ENCODE measurements around the gene WWC2. TPM values are rescaled to one million over a fixed set of nuclear protein-coding genes. Genes with fewer than 3 reads are reported as not detected.

Gene WWC2
- total RNA-seq, 1 donor: 4.3 TPM

DNA sequence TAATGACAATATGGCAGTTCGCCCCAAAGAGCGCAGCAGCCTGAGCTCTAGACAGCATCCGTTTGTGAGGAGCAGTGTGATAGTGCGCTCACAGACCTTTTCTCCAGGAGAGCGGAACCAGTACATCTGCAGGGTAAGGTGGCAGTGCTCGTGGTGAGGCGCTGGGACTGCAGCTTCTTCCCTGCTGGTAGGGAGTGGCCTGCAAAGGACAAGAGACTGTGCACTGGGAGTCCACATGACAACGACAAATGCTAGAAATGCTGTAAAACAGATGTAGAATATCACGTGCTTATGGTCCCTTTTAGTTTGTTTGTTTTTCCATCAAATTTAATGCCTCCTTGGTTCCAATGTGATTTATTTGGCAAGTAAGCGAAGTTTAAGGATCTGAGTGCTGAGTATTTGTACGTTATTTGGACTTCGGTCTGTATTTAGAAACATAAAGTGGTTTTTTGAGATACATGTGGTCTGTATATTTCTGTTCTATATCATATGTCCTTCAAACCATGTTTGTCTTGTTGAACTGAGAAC lies 185.3 kb downstream of the WWC2 start:
- no peaks in the 10 kb centered on the region for H3K27me3 ChIP-seq (ENCODE audit: insufficient read depth, low read length)
- no peaks in the 10 kb centered on the region for H3K4me1 ChIP-seq (ENCODE audit: insufficient read depth, low read length)
- no peak overlapping the region for H3K4me3 ChIP-seq (ENCODE audit: low read length)
- H3K9me3 ChIP-seq (ENCODE audit: low read depth, low read length): no peaks in the 10 kb centered on the region

- Histone ChIP-seq H3K4me3 (ENCODE audit: low read length) (no peak overlapping the region), H3K4me1 (ENCODE audit: insufficient read depth, low read length) (no peaks in the 10 kb centered on the region), H3K9me3 (ENCODE audit: low read depth, low read length) (no peaks in the 10 kb centered on the region), H3K27me3 (ENCODE audit: insufficient read depth, low read length) (no peaks in the 10 kb centered on the region)
Measured at GRCh38 chr4:183284965-183285364, 185.9 kb downstream of the WWC2 start.

- no peaks in the 10 kb centered on the region for H3K27me3 ChIP-seq (ENCODE audit: insufficient read depth, low read length)
- no peaks in the 10 kb centered on the region for H3K9me3 ChIP-seq (ENCODE audit: low read depth, low read length)
- no peaks in the 10 kb centered on the region for H3K4me1 ChIP-seq (ENCODE audit: insufficient read depth, low read length)
- H3K4me3 ChIP-seq (ENCODE audit: low read length): no peak overlapping the region
Measured at GRCh38 chr4:183285886-183286285, 186.8 kb downstream of the WWC2 start.

- no peaks in the 10 kb centered on the region for H3K9me3 ChIP-seq (ENCODE audit: low read depth, low read length)
- no peaks in the 10 kb centered on the region for H3K4me1 ChIP-seq (ENCODE audit: insufficient read depth, low read length)
- H3K4me3 ChIP-seq (ENCODE audit: low read length): no peak overlapping the region
- H3K27me3 ChIP-seq (ENCODE audit: insufficient read depth, low read length): no peaks in the 10 kb centered on the region
Measured at GRCh38 chr4:183286590-183287308, 187.7 kb downstream of the WWC2 start.

DNA sequence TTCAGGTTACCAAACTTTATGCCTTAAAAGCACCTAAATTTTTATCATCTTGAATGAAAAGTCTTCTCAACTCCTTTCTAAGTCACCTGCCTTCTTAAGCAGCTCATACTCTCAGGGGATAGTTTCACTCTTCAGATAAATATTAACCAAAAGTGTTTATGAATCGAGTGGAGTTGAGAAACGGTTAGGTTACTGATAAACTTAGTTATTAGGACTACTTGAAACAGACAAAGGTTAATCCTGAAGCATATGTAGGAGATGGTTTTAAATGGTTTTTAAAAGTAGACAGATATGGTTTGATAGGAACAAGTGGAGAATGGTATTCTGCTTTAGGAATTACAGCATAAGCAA lies 188.2 kb downstream of the WWC2 start:
- H3K4me3 ChIP-seq (ENCODE audit: low read length): no peak overlapping the region
- no peaks in the 10 kb centered on the region for H3K27me3 ChIP-seq (ENCODE audit: insufficient read depth, low read length)
- no peaks in the 10 kb centered on the region for H3K4me1 ChIP-seq (ENCODE audit: insufficient read depth, low read length)
- H3K9me3 ChIP-seq (ENCODE audit: low read depth, low read length): no peaks in the 10 kb centered on the region

DNA sequence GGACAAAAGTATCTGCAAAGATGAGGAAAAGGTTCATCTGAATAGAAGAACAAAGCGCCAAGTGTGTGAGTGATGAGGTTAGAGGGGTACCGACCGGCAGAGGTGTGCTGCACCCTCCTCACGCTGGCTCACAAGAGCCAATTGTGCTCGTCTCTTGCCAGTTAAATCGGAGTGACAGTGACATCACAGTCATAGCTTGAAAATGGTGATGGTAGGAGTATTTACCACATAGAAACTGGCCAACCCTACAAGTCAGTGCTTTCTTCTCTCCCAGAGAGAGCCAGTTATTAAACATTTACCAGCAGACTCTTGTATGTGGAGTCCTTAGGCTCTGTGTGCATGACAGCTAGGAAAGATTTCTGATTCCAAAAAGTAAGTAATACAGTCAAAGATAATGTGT lies 188.6 kb downstream of the WWC2 start:
- Histone ChIP-seq H3K4me1 (ENCODE audit: insufficient read depth, low read length) (no peaks in the 10 kb centered on the region), H3K27me3 (ENCODE audit: insufficient read depth, low read length) (no peaks in the 10 kb centered on the region), H3K4me3 (ENCODE audit: low read length) (no peak overlapping the region), H3K9me3 (ENCODE audit: low read depth, low read length) (no peaks in the 10 kb centered on the region)

DNA sequence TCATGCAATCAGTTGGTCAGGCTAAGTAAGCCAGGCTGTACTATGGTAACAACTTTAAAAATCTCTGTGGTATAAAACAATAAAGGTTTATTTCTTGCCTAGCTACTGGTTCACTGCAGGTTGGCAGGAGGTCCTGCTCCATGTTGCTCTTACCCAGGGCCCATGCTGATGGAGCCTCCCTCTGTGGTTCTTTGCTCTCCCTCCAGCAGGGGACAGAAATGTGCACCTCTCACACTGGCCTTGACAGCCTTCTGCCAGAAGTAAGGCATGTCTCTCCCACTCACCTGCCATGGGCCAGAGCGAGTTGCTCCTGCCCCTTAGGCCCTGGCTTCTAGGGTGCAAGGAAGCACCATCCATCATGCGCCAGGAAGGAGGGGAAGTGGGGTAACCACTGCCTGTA lies 189.9 kb downstream of the WWC2 start:
- H3K4me1 ChIP-seq (ENCODE audit: insufficient read depth, low read length): no peaks in the 10 kb centered on the region
- no peak overlapping the region for H3K4me3 ChIP-seq (ENCODE audit: low read length)
- no peaks in the 10 kb centered on the region for H3K27me3 ChIP-seq (ENCODE audit: insufficient read depth, low read length)
- H3K9me3 ChIP-seq (ENCODE audit: low read depth, low read length): no peaks in the 10 kb centered on the region

GRCh38 chr4:183289688-183290087 lies 190.6 kb downstream of the WWC2 start:
- Histone ChIP-seq H3K27me3 (ENCODE audit: insufficient read depth, low read length) (no peaks in the 10 kb centered on the region), H3K4me1 (ENCODE audit: insufficient read depth, low read length) (no peaks in the 10 kb centered on the region), H3K9me3 (ENCODE audit: low read depth, low read length) (no peaks in the 10 kb centered on the region), H3K4me3 (ENCODE audit: low read length) (no peak overlapping the region)

GRCh38 chr4:183291070-183291469 lies 192.0 kb downstream of the WWC2 start:
- Histone ChIP-seq H3K27me3 (ENCODE audit: insufficient read depth, low read length) (no peaks in the 10 kb centered on the region), H3K4me1 (ENCODE audit: insufficient read depth, low read length) (no peaks in the 10 kb centered on the region), H3K4me3 (ENCODE audit: low read length) (no peak overlapping the region), H3K9me3 (ENCODE audit: low read depth, low read length) (no peaks in the 10 kb centered on the region)

- H3K9me3 ChIP-seq (ENCODE audit: low read depth, low read length): no peaks in the 10 kb centered on the region
- no peaks in the 10 kb centered on the region for H3K27me3 ChIP-seq (ENCODE audit: insufficient read depth, low read length)
- H3K4me1 ChIP-seq (ENCODE audit: insufficient read depth, low read length): no peaks in the 10 kb centered on the region
- H3K4me3 ChIP-seq (ENCODE audit: low read length): no peak overlapping the region
Measured at GRCh38 chr4:183295711-183296110, 196.7 kb downstream of the WWC2 start.

GRCh38 chr4:183297675-183298074 lies 198.6 kb downstream of the WWC2 start:
- Histone ChIP-seq H3K9me3 (ENCODE audit: low read depth, low read length) (no peaks in the 10 kb centered on the region), H3K4me3 (ENCODE audit: low read length) (no peak overlapping the region), H3K27me3 (ENCODE audit: insufficient read depth, low read length) (no peaks in the 10 kb centered on the region), H3K4me1 (ENCODE audit: insufficient read depth, low read length) (no peaks in the 10 kb centered on the region)

DNA sequence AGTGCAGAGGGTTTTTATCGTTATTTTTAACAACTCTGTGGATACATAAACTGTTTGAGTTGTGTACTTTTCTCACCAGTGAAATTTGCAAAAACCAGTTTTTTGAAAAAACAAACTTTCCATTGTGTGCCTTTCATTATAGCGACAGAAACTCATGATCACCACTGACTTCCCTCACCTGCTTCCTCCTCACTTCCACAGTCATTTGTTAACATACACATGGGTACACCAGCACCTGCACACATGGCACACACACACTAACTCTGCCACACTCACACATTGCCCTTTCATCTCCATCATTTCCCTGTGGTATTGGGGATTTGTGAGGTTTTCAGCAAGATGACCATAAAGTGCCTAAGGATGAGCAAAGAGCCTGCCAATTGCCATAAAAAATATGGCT lies 200.4 kb downstream of the WWC2 start:
- no peaks in the 10 kb centered on the region for H3K27me3 ChIP-seq (ENCODE audit: insufficient read depth, low read length)
- no peaks in the 10 kb centered on the region for H3K4me1 ChIP-seq (ENCODE audit: insufficient read depth, low read length)
- H3K4me3 ChIP-seq (ENCODE audit: low read length): no peak overlapping the region
- no peaks in the 10 kb centered on the region for H3K9me3 ChIP-seq (ENCODE audit: low read depth, low read length)

- no peak overlapping the region for H3K4me3 ChIP-seq (ENCODE audit: low read length)
- H3K9me3 ChIP-seq (ENCODE audit: low read depth, low read length): no peaks in the 10 kb centered on the region
- H3K27me3 ChIP-seq (ENCODE audit: insufficient read depth, low read length): no peaks in the 10 kb centered on the region
- H3K4me1 ChIP-seq (ENCODE audit: insufficient read depth, low read length): no peaks in the 10 kb centered on the region
Measured at GRCh38 chr4:183300070-183300469, 201.0 kb downstream of the WWC2 start.

DNA sequence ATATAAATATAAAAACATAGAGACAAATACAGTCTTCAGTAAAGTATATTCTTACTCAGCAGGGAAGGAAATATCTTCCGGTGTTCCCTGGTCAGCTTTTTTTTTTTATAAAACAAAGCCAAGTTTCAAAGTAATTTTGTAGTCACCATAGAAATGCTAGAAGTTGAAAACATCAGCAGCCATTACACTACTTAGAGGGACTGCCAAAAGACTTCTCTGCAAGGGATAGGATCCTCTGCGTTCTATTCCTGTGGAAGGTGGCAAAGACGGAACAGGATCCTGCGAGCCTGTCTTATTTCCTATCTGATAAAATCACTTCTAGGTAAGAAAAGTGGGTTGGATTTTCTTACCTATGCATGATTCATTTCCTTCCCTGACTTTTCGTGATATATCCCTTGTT lies 201.6 kb downstream of the WWC2 start:
- Histone ChIP-seq H3K4me1 (ENCODE audit: insufficient read depth, low read length) (no peaks in the 10 kb centered on the region), H3K27me3 (ENCODE audit: insufficient read depth, low read length) (no peaks in the 10 kb centered on the region), H3K9me3 (ENCODE audit: low read depth, low read length) (no peaks in the 10 kb centered on the region), H3K4me3 (ENCODE audit: low read length) (no peak overlapping the region)

GRCh38 chr4:183303301-183303700 lies 204.2 kb downstream of the WWC2 start:
- Histone ChIP-seq H3K9me3 (ENCODE audit: low read depth, low read length) (no peaks in the 10 kb centered on the region), H3K4me3 (ENCODE audit: low read length) (no peak overlapping the region), H3K4me1 (ENCODE audit: insufficient read depth, low read length) (no peaks in the 10 kb centered on the region), H3K27me3 (ENCODE audit: insufficient read depth, low read length) (no peaks in the 10 kb centered on the region)

- Histone ChIP-seq H3K4me3 (ENCODE audit: low read length) (no peak overlapping the region), H3K9me3 (ENCODE audit: low read depth, low read length) (no peaks in the 10 kb centered on the region), H3K27me3 (ENCODE audit: insufficient read depth, low read length) (no peaks in the 10 kb centered on the region), H3K4me1 (ENCODE audit: insufficient read depth, low read length) (no peaks in the 10 kb centered on the region)
Measured at GRCh38 chr4:183304067-183304466, 205.0 kb downstream of the WWC2 start.
